ENCODE measurements around the gene ACP7. TPM values are rescaled to one million over a fixed set of nuclear protein-coding genes. Genes with fewer than 3 reads are reported as not detected.

The ACP7 gene
- total RNA-seq, 1 experiment from 2014 or later, result 0.15 TPM

GRCh38 chr19:39113199-39113598 is 29.0 kb downstream of the ACP7 start:
- H3K4ac ChIP-seq (ENCODE audit: low read depth, low read length), result no peak overlapping the region
- no peak overlapping the region for H3K23ac ChIP-seq (ENCODE audit: insufficient read length, low read depth, low read length)
- WGBS (ENCODE audit: extremely low coverage, insufficient read length, low lambda C conversion rate), result no CpG with 5 or more reads among the region's 10 CpGs
- no peak overlapping the region for H2BK120ac ChIP-seq (ENCODE audit: low read depth, low read length, poor library complexity, severe bottlenecking)
- Mint-ChIP-seq H3K27me3 (ENCODE audit: low read depth) (peaks cover 5% of the 10 kb centered on the region), H3K27ac (peak overlapping the region in 1 of 3 experiments; percentile 45; a peak in 1 of 7 replicates), H3K36me3 (ENCODE audit: insufficient read depth in 1 of 3, low read depth in 3 of 3) (no peaks in the 10 kb centered on the region), H3K4me3 (peak overlapping the region in 1 of 2 experiments; percentile 36; a peak in 2 of 5 replicates), H3K4me1 (peaks cover 4 to 7% of the 10 kb centered on the region in 2 experiments), H3K9me3 (no peaks in the 10 kb centered on the region)
- no peak overlapping the region for H3K9ac ChIP-seq (ENCODE audit: extremely low read depth, insufficient read length, low read length)
- no peak overlapping the region for H4K8ac ChIP-seq (replicated peaks; ENCODE audit: insufficient read length, low read depth, low read length)
- H4K91ac ChIP-seq (ENCODE audit: insufficient read length, low read depth, low read length), result no peak overlapping the region
- no peak overlapping the region for H3K56ac ChIP-seq (ENCODE audit: insufficient read length, low read depth, low read length)
- no peak overlapping the region for H3K4me2 ChIP-seq (ENCODE audit: insufficient read depth, insufficient read length, low read length)
- H3K27ac ChIP-seq (ENCODE audit: insufficient read length, low read depth, low read length), result no peak overlapping the region
- no peak for TF ChIP-seq CTCF (conservative IDR thresholded peaks at IDR 0.05)
- no peak overlapping the region for H4K5ac ChIP-seq (ENCODE audit: insufficient read length, low read depth, low read length)
- H2BK12ac ChIP-seq (ENCODE audit: insufficient read length, low read depth, low read length), result no peak overlapping the region
- H3K23me2 ChIP-seq (ENCODE audit: insufficient read length, low read depth, low read length, poor library complexity, severe bottlenecking), result no peaks in the 10 kb centered on the region
- H3K79me2 ChIP-seq (ENCODE audit: insufficient read depth, low read length), result no peaks in the 10 kb centered on the region
- no peak overlapping the region for H3K14ac ChIP-seq (ENCODE audit: insufficient read depth, low read length)
- H2BK5ac ChIP-seq (ENCODE audit: insufficient read length, low read length), result no peak overlapping the region
- no peak overlapping the region for H3K18ac ChIP-seq (ENCODE audit: insufficient read length, low read depth, low read length)
- no peaks in the 10 kb centered on the region for H3K79me1 ChIP-seq (ENCODE audit: insufficient read depth, low read depth, low read length, poor library complexity, severe bottlenecking)
- H3K4me1 ChIP-seq (ENCODE audit: insufficient read depth, low read length), result no peaks in the 10 kb centered on the region
- H3T11ph ChIP-seq (ENCODE audit: low read length), result no peak overlapping the region
- H2BK20ac ChIP-seq (ENCODE audit: low read depth, low read length, poor library complexity, severe bottlenecking), result no peak overlapping the region
- H3K27me3 ChIP-seq (ENCODE audit: insufficient read depth, low read length), result no peaks in the 10 kb centered on the region
- no peaks in the 10 kb centered on the region for H3K9me3 ChIP-seq (ENCODE audit: control insufficient read depth, low read depth, low read length)
- no peaks in the 10 kb centered on the region for H4K20me1 ChIP-seq (ENCODE audit: control insufficient read depth, insufficient read depth, insufficient read length)
- H2BK15ac ChIP-seq (ENCODE audit: low read depth, low read length), result no peak overlapping the region
- H2AFZ ChIP-seq (ENCODE audit: low read length), result no peak overlapping the region
- no peak for DNase-seq
- no peak overlapping the region for H2AK5ac ChIP-seq (ENCODE audit: insufficient read length, low read length)

Measured in H9 (cell line).